NCI-H526 (cell line): ENCODE measurements around the gene AP3D1.
A peak's percentile ranks its signal among the peaks of the same experiment; 100 is the strongest.

Experiments used
- DNase-seq, 2 experiments: peaks; one replicate each; lab custom pipeline; 2025; lab: John Stamatoyannopoulos, UW

AP3D1 gene

GRCh38 chr19:2061495-2062388, 89.6 kb downstream of the AP3D1 start:
- DNase-seq: peak; percentile 90 to 98

- DNase-seq: peak in 1 of 2 experiments; percentile 73
Measured at GRCh38 chr19:2060884-2061494, 90.4 kb downstream of the AP3D1 start.

GRCh38 chr19:2059422-2060201, 91.8 kb downstream of the AP3D1 start:
- peak in 1 of 2 experiments; percentile 62 for DNase-seq

GRCh38 chr19:2058570-2059421, 92.6 kb downstream of the AP3D1 start:
- no peak for DNase-seq

GRCh38 chr19:2057484-2058469, 93.6 kb downstream of the AP3D1 start:
- no peak for DNase-seq

- no peak for DNase-seq
Measured at GRCh38 chr19:2056837-2057192, 94.6 kb downstream of the AP3D1 start.

- DNase-seq: no peak
Measured at GRCh38 chr19:2055931-2056836, 95.2 kb downstream of the AP3D1 start.

GRCh38 chr19:2054763-2055162, 96.6 kb downstream of the AP3D1 start:
- no peak for DNase-seq

GRCh38 chr19:2053601-2054389, 97.6 kb downstream of the AP3D1 start:
- no peak for DNase-seq

- no peak for DNase-seq
Measured at GRCh38 chr19:2051773-2052704, 99.3 kb downstream of the AP3D1 start.

- DNase-seq: peak in 1 of 2 experiments; percentile 86
Measured at GRCh38 chr19:2050991-2051772, 100.2 kb downstream of the AP3D1 start, which contains the start of gene MKNK2. Gene MKNK2, minus strand, starts transcription at chr19:2051244. Its CDS starts 393 bp downstream, at chr19:2050851.
